Measurements from ENCODE around the gene TNFSF10.
"Not testable (repeated sequence)": the region's sequence is repeated elsewhere in the genome, so short reads cannot be mapped to it uniquely, and the experiment has no call there.

Gene TNFSF10

GRCh38 chr3:172543419-172543818 lies 20.2 kb upstream of the TNFSF10 start:
- no peak for DNase-seq

GRCh38 chr3:172542999-172543398 lies 19.8 kb upstream of the TNFSF10 start:
- no peak for DNase-seq

DNA sequence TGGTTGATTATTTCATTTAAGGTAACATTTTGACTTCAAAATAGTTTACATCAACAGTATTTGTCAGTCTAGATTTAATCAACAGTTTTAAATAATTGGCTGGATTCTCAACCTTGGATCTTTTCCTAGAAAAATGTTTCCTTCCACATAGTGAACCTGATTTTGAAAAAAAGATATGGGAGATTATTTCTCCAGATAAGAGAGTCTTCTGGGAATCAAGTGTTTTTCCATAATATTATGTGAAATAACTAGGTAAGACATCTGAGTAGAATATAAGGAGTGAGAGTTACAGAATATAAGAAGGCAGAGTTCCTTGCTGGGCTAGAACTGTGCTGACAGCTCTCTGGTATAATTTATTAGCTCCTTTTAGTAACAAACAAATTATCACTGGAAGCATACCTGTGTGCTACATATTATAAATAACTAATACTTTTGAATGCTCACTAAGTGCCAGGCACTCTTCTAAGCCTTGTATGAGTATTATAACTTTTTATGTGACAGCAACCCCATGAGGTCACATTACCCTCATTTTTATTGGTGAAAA lies 18.8 kb upstream of the TNFSF10 start:
- DNase-seq, result no peak

GRCh38 chr3:172540049-172540448 lies 16.8 kb upstream of the TNFSF10 start:
- no peak for DNase-seq

GRCh38 chr3:172539273-172539672 lies 16.0 kb upstream of the TNFSF10 start:
- no peak for DNase-seq

DNA sequence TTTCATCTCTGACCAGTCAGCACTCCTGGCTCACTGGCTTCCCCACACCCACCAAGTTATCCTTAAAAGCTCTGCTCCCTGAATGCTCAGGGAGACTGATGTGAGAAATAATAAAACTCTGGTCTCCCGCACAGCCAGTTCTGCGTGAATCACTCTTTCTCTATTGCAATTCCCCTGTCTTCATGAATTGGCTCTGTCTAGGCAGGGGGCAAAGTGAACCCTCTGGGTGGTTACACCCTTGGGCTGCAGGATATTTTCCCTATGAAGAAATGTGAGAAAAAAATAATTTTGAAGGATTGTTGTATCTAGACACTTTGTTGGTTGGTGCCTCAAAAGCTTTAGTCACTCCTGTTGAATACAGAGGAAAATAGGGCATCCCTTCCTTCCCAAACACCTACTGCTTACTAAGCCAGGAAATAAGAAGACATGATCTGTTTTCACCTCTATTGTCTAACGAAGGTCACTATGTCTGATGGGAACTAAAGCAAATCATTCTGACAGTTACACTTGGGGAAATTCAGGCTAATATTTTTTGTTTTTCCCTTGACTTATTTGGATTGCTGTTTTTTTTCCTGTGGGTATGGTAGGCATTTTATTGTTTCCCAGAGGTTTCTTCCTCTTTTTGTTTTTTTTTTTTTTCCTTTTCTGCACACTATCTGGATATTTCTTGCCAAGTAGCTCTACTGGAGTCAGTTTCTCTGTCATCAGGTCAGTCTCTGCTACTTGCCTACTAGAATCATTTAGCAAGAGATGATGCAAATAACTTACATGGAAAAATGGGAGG lies 15.3 kb upstream of the TNFSF10 start:
- DNase-seq, result no peak

DNA sequence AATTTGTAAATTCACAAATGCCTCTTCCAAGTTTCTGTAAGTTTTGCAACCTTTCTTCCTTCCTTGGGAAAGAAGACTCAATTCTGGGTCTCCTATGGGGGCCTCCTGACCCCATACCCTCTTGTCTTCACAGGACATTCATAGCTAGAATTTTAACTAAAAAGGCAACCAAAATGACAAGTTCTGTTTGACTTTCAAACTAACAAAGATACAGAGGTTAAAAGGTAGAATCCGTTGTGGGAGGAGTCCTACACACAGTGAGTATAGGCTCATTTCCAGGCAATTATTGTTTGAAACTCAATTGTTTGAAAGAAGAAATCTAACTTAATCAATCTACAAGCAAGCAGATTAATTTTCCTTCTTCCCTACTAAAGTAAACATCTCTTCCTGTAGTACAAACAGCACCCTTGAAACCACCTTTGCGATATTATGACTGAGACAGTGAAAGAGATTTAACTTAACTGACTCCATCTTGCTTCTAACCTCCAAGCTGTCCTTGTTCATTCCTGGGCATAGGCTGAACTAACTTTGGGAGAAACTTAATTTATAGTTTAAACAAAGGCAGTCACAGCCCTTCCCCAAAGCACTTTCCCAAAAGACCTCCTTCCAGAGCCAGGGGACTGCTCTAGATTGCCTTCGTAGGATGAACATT lies 14.4 kb upstream of the TNFSF10 start:
- no peak for DNase-seq

DNA sequence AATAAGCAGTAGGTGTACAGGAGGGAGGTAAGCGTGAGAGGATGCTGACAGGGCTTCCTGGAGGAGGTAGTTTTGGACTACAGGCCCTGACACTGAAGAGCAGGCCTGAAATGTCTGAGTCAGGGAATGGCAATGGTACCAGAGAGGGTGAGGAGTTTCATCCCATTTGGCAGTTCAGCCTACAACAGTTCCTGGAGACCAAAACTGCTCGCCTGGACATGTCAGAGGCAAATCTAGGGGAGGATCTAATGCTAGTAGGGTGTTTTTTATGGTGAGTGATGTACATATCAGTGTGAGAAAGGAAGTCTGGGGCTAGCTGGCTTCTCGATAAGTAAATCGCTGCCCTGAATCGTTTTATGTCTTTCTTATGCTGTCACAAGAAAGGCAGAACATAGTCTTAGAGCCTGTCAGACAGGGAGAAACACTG lies 13.8 kb upstream of the TNFSF10 start:
- DNase-seq, result no peak

DNA sequence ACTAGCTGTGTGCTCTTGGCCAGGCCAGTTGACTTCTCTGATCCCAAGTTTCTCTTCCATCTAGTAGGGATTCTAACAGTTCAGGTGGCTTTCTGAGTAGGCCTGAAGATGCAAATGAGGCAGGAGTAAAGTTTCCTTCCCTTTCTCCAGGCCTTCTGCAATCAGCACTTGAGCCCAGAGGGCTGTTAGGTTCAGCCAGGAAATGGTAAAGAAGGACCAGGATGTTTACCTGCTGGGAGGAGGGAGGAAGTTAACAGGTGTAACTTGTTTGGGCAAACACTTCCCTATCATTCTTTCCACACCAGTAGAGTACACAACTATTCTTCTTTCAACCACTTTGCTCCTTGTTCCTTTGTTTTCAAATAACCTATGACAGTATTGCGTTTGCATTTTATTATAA lies 13.3 kb upstream of the TNFSF10 start:
- no peak for DNase-seq

DNA sequence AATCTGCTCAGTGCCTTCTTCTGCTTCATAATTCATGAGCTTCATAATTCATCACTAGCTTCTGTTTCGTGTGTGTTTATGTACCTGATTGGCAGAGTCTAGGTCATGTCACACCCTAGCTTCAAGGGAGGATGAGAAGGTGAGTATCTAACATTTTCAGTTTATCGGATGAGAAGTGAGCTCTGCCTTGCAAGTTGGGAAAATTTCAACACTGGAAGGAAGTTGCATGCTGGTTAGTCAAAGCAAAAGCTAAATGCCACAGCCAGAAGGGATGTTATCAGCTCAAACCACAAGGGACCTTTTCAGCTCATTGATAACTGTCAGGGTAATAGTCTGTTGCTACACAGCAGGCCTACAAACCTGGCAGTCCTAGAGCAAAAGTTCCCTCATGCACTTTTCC lies 7.3 kb upstream of the TNFSF10 start:
- no peak for DNase-seq

- DNase-seq, result no peak
These were observed 6.9 kb upstream of the TNFSF10 start for GRCh38 chr3:172530101-172530561.

GRCh38 chr3:172528677-172529076 lies 5.4 kb upstream of the TNFSF10 start:
- DNase-seq, result no peak

DNA sequence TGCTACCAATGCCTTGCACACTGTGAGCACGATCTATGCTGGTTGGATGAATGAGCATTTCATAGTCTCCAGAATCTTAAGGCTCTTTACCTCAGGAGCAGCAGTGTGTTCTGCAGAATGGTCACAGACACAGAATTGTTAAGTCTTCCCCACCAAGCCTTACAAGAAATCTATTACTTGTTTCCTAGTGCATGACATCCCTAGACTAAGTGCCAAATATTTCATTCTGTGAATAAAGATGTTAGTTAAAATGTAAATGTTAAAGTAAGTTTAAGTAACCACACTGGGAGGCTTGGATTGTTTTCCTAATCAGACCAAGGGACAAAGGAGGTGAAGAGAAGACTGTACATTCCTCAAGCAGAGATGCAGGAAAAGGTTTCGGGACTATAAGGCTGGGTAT lies 4.1 kb upstream of the TNFSF10 start:
- DNase-seq, result no peak

DNA sequence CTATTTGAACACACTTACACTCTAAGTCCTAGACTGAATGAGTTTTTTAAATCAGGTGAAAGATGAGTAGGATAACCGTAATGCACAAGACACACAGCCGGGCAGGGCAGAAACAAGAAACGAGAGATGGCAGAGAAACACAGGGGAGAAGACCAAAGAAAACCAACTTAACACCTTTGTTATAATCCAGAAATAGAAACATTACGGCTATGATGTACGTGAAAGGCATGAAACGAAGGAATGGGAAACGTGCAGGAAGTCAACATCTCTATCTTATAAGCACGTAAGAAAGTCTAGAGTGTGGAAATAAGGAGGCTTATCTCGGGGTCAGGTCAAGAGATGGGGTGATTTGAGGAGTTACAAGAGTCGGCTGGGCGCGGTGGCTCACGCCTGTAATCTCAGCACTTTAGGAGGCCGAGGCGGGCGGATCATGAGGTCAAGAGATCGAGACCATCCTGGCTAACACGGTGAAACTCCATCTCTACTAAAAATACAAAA lies 1.9 kb upstream of the TNFSF10 start:
- DNase-seq, result no peak

GRCh38 chr3:172524611-172525010 lies 1.4 kb upstream of the TNFSF10 start:
- no peak for DNase-seq

DNA sequence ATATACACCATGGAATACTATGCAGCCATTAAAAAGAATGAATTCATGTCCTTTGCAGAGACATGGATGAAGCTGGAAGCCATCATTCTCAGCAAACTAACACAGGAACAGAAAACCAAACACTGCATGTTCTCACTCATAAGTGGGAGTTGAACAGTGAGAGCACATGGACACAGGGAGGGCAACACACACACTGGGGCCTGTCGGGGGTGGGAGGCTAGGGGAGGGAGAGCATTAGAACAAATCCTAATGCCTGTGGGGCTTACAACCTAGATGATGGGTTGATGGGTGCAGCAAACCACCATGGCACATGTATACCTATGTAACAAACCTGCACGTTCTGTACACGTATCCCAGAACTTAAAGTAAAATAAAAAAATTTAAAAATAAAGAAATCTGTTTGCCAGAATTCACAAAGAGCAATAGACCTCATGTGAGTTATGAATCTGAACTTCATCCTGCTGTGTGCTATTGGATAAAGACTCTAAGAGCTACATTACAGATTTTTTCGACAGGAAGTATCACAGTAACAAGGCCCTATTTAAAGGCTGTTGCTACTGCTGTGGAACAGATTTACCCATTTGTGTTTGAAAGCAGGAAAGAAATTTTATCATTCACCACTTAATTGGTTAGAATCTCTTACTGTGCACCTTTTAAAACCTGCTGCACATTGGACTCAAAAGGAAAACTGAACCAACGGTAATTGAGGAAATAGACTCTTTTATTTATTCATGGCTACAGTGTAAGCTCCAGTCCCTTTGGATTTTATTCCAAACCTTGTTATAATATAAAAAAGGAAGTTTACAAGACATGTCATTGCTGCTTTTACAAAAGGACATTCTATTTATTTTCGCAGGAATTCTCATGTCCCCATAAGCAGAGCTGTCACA lies 1.1 kb downstream of the TNFSF10 start:
- DNase-seq, result not testable (repeated sequence)

DNA sequence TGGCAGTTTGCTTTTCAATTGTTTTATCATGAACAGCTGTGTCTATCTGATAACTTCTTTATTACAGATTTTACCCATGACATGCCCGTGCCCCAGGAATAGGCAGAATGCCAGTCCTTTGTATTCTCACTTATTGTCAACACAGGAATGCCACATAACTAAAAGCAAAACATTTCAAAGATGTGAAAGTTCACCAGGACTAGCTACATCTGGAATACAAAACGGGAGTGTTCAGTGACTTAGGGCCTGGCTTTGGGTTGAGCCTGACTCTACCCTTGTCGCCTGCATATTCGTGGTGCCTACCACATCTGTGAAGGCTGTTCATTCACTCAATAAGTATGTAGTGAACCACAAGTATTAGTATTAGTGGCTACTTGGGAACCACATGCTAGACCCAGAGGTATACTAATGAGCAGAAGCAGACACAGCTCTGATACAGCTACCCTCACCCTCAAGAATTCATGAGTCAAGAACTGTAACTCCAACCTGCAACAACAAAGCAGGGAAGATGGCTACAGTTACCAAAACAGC lies 2.9 kb downstream of the TNFSF10 start:
- no peak for DNase-seq

- DNase-seq, result no peak
These were observed 3.5 kb downstream of the TNFSF10 start for GRCh38 chr3:172519740-172520139.

- DNase-seq, result no peak
These were observed 4.1 kb downstream of the TNFSF10 start for GRCh38 chr3:172518929-172519640.

DNA sequence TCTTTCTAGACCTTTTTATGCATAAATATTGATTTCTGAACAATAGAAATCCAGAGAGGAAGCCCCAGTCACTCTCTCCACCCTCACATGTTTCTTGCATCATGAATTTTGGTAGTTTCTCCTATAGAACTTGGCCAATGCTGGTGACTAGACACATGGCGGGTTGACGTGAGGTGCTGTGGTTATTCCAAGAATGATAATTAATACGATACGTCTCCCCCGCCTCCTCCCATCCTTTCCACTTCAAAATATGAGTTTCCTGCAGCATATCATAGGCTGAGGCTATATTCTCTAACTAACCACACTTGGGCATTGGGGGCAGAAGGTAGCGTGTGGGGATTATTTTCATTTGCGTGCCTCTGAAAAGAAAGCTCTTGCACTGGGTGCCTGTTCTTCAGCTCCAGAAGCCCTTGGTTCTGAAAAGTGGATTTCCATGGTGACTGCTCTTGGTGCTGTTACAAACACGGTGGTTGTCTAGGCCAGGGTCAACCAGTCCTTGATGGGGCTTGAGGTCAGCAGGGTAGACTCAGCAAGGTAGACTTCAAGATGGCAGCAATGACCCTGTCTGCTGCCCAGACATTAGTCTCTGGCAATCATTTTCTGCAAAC lies 5.3 kb downstream of the TNFSF10 start:
- peak; percentile 46 for DNase-seq
